ENCODE measurements around the gene CD84.
"Not testable (repeated sequence)": the region's sequence is repeated elsewhere in the genome, so short reads cannot be mapped to it uniquely, and the experiment has no call there.

The CD84 gene

DNA sequence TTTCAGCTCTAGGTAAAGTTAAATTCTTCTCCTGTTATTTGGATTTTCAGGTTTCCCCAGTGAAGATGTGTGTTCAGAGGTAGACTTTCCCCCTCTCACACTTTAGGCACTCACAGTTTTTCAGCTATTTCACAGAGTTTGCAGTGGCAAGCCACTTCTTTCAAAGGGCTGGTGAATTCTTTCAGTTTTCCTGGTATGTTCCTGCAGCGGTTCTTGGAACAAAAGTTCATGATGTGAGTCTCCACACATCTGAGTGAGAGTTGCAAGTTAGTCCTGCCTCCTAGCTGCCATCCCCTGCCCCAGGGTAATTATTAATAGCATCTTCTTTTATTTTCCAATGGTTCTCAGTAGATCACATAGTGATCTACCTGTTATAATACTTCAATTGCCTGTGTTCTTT, 27.3 kb upstream of the CD84 start:
- Histone ChIP-seq H3K4me1 (ENCODE audit: insufficient read depth, low read length) (peaks cover 10% of the 10 kb centered on the region), H3K4me3 (ENCODE audit: low read length) (no peak overlapping the region), H3K36me3 (ENCODE audit: insufficient read depth, low read length) (no peaks in the 10 kb centered on the region), H2AFZ (ENCODE audit: low read depth, low read length) (no peak overlapping the region), H3K9me3 (ENCODE audit: low read length) (no peaks in the 10 kb centered on the region), H3K27me3 (ENCODE audit: insufficient read depth, low read length) (peaks cover 3% of the 10 kb centered on the region)

DNA sequence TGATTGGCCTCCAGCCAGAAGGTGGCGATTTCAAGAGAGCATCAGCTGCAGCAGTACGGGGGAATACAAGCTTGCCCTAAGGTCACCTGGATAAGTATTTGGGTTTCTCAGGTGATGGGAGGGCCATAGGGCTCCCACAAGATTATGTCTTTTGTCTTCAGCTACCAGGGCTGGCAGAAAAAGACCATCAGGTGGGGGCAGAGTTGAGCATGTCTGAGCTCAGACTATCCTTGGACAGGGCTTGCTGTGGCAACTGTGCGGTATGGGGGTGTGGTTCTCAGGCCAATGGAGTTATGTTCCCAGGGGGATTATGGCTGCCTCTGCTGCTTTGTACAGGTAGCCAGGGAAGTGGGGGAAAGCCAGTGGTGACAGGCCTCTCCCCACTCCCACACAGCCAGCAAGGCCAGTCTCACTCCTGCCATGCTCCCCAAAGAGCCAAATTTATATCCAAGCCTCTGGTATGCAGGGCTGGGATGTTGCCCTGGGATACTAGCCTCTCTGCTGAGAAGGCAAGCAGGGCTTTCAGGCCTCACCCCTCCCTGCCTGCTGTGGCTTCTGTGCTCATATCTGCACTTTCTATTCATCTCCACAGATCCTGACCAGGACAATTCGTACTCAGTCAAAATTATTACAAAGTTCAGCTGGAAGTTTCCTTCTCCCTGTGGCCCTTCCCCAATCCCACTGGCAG, 26.6 kb upstream of the CD84 start:
- Histone ChIP-seq H3K27me3 (ENCODE audit: insufficient read depth, low read length) (peaks cover 3% of the 10 kb centered on the region), H2AFZ (ENCODE audit: low read depth, low read length) (no peak overlapping the region), H3K4me3 (ENCODE audit: low read length) (no peak overlapping the region), H3K9me3 (ENCODE audit: low read length) (no peaks in the 10 kb centered on the region), H3K36me3 (ENCODE audit: insufficient read depth, low read length) (no peaks in the 10 kb centered on the region), H3K4me1 (ENCODE audit: insufficient read depth, low read length) (peaks cover 10% of the 10 kb centered on the region)

DNA sequence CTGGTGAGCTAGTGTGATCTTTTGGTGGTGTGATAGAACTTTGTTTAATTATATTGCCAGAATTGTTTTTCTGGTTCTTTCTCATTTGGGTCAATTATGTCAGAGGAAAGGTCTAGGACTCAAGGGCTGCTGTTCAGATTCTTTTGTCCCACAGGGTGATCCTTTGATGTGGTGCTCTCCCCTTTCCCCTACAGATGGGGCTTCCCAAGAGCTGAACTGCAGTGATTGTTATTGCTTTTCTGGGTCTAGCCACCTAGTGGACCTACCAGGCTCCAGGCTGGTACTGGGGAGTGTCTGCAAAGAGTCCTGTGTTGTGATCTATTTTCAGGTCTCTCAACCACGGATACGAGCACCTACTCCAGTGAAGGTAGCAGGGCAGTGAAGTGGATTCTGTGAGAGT, 25.9 kb upstream of the CD84 start:
- H3K36me3 ChIP-seq (ENCODE audit: insufficient read depth, low read length): no peaks in the 10 kb centered on the region
- H3K9me3 ChIP-seq (ENCODE audit: low read length): no peaks in the 10 kb centered on the region
- peaks cover 10% of the 10 kb centered on the region for H3K4me1 ChIP-seq (ENCODE audit: insufficient read depth, low read length)
- no peak overlapping the region for H2AFZ ChIP-seq (ENCODE audit: low read depth, low read length)
- no peak overlapping the region for H3K4me3 ChIP-seq (ENCODE audit: low read length)
- H3K27me3 ChIP-seq (ENCODE audit: insufficient read depth, low read length): no peaks in the 10 kb centered on the region

DNA sequence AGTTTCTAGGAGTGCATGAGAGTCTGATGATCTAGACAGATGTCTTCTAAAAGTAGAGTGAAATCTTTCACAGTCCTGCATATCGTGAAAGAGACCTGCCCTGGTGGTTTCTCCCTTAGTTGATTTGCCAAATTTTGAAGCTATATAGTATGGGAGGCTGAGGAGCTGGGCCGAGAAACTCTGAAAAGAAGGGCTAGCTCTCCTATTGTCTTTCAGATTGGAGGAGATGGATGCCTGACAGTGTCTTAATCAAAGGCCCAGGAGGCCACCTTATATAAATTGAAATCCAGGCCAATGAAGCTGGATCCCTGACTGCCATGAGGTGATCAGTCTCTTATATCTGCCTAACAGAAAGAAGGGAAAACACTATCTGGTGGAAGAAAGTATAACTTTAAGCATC, 18.4 kb upstream of the CD84 start:
- H3K4me3 ChIP-seq (ENCODE audit: low read length): no peak overlapping the region
- H3K27me3 ChIP-seq (ENCODE audit: insufficient read depth, low read length): no peaks in the 10 kb centered on the region
- H3K9me3 ChIP-seq (ENCODE audit: low read length): no peaks in the 10 kb centered on the region
- H3K36me3 ChIP-seq (ENCODE audit: insufficient read depth, low read length): no peaks in the 10 kb centered on the region
- no peaks in the 10 kb centered on the region for H3K4me1 ChIP-seq (ENCODE audit: insufficient read depth, low read length)
- no peak overlapping the region for H2AFZ ChIP-seq (ENCODE audit: low read depth, low read length)

DNA sequence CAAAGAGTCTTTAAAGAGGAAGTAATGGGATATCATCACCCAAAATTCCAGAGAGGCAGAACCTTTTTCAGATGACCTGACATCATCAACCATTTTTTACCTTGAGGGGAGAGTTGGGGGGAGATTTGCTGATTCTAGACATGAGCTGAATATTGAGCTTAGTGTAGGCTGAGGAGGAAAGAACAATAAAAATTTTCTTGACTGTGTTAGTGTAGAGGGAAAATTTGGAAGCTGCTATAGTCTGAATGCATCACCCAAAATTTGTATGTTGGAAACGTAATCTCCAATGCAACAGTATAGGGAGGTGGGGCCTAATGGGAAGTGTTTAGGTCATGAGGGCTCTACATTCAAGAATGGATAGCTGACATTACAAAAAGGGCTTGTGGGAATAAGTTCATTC, 17.8 kb upstream of the CD84 start:
- no peaks in the 10 kb centered on the region for H3K9me3 ChIP-seq (ENCODE audit: low read length)
- no peaks in the 10 kb centered on the region for H3K27me3 ChIP-seq (ENCODE audit: insufficient read depth, low read length)
- no peaks in the 10 kb centered on the region for H3K4me1 ChIP-seq (ENCODE audit: insufficient read depth, low read length)
- no peaks in the 10 kb centered on the region for H3K36me3 ChIP-seq (ENCODE audit: insufficient read depth, low read length)
- no peak overlapping the region for H3K4me3 ChIP-seq (ENCODE audit: low read length)
- no peak overlapping the region for H2AFZ ChIP-seq (ENCODE audit: low read depth, low read length)

DNA sequence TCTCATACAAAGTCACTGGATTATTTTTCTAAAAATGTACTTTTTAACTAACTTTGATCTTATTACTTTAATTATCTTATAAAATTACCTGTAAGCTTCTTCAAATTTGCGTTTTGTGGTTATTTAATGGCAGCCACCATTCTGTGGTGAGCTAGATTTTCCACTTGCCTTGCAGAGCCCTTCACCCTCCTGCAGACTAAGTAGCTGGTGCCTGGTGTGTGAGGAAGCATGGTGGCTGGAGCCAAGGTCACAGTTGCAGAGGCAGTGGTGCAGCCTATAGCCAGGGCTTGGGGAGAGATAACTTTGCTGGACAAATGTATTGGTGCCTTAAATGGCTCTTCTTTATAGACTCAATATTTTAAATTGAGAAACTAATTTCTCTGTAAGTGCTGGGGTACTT, 11.2 kb upstream of the CD84 start:
- Histone ChIP-seq H2AFZ (ENCODE audit: low read depth, low read length) (no peak overlapping the region), H3K4me3 (ENCODE audit: low read length) (no peak overlapping the region), H3K9me3 (ENCODE audit: low read length) (no peaks in the 10 kb centered on the region), H3K36me3 (ENCODE audit: insufficient read depth, low read length) (no peaks in the 10 kb centered on the region), H3K4me1 (ENCODE audit: insufficient read depth, low read length) (no peaks in the 10 kb centered on the region), H3K27me3 (ENCODE audit: insufficient read depth, low read length) (no peaks in the 10 kb centered on the region)

DNA sequence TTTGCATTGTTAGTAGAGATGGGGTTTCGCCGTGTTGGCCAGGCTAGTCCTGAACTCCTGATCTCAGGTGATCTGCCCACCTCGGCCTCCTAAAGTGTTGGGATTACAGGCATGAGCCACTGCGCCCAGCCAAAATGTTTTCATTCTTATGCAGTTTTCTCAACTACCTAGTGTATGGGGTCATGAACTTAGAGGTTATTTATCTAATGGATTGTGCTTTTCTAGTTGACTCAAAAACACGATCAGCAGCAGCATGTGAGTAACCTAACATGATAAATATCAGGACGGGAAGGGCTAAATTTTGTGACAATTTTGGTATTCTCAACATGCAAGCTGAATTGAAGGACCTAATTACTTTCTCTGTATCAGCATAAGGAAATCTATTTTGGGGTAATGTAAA, 9.2 kb upstream of the CD84 start:
- Histone ChIP-seq H3K9me3 (ENCODE audit: low read length) (no peaks in the 10 kb centered on the region), H2AFZ (ENCODE audit: low read depth, low read length) (no peak overlapping the region), H3K4me3 (ENCODE audit: low read length) (no peak overlapping the region), H3K36me3 (ENCODE audit: insufficient read depth, low read length) (no peaks in the 10 kb centered on the region), H3K4me1 (ENCODE audit: insufficient read depth, low read length) (no peaks in the 10 kb centered on the region), H3K27me3 (ENCODE audit: insufficient read depth, low read length) (no peaks in the 10 kb centered on the region)

DNA sequence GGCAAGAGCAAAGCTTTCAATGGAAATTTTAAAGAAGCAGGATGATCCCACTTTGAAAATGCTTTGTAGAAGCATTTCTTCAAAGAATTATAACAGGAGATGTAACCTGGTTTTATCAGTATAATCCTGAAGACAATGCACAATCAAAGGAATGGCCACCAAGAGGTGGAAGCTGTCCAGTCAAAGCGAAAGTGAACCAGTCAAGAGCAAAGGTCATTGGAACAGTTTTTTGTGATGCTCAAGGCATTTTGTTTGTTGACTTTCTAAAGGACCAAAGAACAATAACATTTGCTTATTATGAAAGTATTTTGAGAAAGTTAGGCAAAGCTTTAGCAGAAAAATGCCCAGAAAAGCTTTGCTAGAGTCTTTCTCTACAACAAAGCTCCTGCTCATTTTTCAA, 5.5 kb upstream of the CD84 start:
- no peaks in the 10 kb centered on the region for H3K36me3 ChIP-seq (ENCODE audit: insufficient read depth, low read length)
- no peaks in the 10 kb centered on the region for H3K4me1 ChIP-seq (ENCODE audit: insufficient read depth, low read length)
- no peak overlapping the region for H2AFZ ChIP-seq (ENCODE audit: low read depth, low read length)
- no peak overlapping the region for H3K4me3 ChIP-seq (ENCODE audit: low read length)
- no peaks in the 10 kb centered on the region for H3K9me3 ChIP-seq (ENCODE audit: low read length)
- H3K27me3 ChIP-seq (ENCODE audit: insufficient read depth, low read length): no peaks in the 10 kb centered on the region

DNA sequence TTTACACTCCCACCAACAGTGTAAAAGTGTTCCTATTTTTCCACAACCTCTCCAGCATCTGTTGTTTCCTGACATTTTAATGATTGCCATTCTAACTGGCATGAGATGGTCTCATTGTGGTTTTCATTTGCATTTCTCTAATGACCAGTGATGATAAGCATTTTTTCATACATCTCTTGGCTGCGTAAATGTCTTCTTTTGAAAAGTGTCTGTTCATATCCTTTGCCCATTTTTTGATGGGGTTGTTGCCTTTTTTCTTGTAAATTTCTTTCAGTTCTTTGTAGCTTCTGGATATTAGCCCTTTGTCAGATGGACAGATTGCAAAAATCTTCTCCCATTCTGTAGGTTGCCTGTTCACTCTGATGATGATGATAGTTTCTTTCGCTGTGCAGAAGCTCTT, 3.7 kb upstream of the CD84 start:
- H3K27me3 ChIP-seq (ENCODE audit: insufficient read depth, low read length); H3K4me1 ChIP-seq (ENCODE audit: insufficient read depth, low read length); H3K4me3 ChIP-seq (ENCODE audit: low read length); H3K36me3 ChIP-seq (ENCODE audit: insufficient read depth, low read length); H3K9me3 ChIP-seq (ENCODE audit: low read length); H2AFZ ChIP-seq (ENCODE audit: low read depth, low read length): not testable (repeated sequence)

DNA sequence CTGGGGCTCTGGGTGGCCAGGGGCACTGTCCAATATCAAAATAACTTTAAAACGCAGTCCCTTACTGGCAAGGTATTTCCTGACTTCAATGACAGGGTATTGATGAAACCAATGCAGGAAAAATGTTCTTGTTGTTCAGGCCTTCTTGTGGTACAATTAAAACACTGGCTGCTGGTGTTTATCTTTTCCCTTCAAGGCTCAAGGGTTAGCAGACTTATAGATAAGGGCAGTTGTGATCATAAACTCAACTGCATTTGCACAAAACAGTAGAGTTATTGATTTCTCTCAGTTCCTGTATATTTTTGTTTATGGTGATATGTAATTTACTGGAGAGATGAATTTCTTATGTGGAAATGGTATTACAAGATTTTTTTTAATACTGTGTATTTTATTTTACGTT, 2.7 kb upstream of the CD84 start:
- Histone ChIP-seq H3K36me3 (ENCODE audit: insufficient read depth, low read length) (no peaks in the 10 kb centered on the region), H3K27me3 (ENCODE audit: insufficient read depth, low read length) (peaks cover 2% of the 10 kb centered on the region), H3K9me3 (ENCODE audit: low read length) (no peaks in the 10 kb centered on the region), H3K4me3 (ENCODE audit: low read length) (no peak overlapping the region), H3K4me1 (ENCODE audit: insufficient read depth, low read length) (no peaks in the 10 kb centered on the region), H2AFZ (ENCODE audit: low read depth, low read length) (no peak overlapping the region)

DNA sequence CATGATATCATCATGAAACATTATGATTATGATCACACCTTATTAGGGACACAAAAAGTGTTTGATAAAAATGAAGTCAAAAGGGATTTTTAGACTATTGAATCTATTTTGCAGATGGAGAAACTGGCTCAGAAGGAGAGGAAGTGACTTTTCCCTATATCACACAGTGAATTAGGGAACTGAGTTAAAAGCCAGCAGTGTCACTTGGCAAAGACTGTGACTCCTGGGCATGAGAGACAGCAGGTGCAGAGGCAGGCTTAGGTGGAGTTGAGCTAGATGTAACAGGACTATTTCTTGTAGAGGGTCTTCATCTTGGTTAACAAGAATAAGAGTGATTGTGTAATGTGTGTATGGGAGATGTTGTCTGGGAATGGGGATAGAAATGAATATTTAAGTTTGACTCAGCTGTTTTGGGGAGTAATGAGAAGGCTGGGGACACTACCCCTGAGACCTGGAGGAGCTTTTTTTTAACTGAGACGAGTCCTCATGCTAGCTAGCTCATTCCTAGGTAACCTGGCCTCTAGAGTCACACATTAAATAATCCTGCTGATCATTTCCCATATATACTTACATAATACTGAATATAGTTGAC, 1.0 kb upstream of the CD84 start:
- Histone ChIP-seq H3K27me3 (ENCODE audit: insufficient read depth, low read length) (peaks cover 2% of the 10 kb centered on the region), H2AFZ (ENCODE audit: low read depth, low read length) (no peak overlapping the region), H3K36me3 (ENCODE audit: insufficient read depth, low read length) (no peaks in the 10 kb centered on the region), H3K4me3 (ENCODE audit: low read length) (no peak overlapping the region), H3K9me3 (ENCODE audit: low read length) (no peaks in the 10 kb centered on the region), H3K4me1 (ENCODE audit: insufficient read depth, low read length) (no peaks in the 10 kb centered on the region)

DNA sequence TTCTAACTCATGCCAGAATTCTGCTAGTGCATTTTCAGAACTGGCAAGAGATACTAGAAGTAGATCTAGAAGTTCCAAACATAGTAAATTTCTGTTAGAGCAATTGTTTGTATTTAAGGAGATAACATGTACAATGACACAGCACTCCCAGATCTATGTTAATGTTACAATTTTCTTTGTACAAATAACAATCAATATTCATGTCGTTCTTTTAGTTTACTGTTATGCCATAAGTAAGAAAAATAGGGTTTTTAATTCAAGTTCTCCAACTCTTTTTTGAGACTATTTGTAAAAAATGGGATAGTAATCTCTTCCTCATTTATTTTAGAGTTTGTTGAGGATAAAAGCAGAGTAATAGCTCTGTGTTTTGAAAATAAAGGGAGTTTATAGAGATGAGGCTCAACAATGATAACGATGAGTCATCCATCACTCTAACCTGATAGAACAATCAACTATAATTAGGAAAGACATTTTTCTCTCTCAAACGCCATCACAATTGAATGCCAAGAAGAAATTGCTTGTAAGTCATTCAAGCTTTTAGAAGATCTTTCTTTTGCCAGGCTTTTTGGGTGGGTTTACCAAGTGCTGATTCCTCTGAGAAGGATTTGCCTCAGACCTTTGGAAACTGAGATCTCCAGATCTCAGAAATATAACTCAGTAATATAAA, 638 bp downstream of the CD84 start:
- Histone ChIP-seq H3K9me3 (ENCODE audit: low read length) (no peaks in the 10 kb centered on the region), H3K4me3 (ENCODE audit: low read length) (no peak overlapping the region), H3K27me3 (ENCODE audit: insufficient read depth, low read length) (peaks cover 2% of the 10 kb centered on the region), H2AFZ (ENCODE audit: low read depth, low read length) (no peak overlapping the region), H3K36me3 (ENCODE audit: insufficient read depth, low read length) (no peaks in the 10 kb centered on the region), H3K4me1 (ENCODE audit: insufficient read depth, low read length) (no peaks in the 10 kb centered on the region)

DNA sequence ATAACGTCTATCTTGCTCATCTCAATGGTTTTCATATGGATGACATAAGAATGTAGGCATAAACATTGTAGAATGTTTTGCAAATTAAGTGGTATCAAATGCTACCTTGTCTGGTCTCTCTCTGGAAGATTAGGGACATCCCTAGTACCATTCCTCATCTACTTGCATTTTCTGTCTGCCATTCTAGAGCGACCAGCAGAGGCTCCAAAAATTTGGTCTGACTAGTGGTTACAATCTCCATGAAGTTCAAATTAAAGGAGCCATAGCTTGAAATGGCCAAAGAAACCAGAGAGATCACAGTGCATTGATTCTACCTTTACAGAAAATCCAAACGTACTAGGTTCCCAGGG, 1.1 kb downstream of the CD84 start:
- H3K4me3 ChIP-seq (ENCODE audit: low read length): no peak overlapping the region

DNA sequence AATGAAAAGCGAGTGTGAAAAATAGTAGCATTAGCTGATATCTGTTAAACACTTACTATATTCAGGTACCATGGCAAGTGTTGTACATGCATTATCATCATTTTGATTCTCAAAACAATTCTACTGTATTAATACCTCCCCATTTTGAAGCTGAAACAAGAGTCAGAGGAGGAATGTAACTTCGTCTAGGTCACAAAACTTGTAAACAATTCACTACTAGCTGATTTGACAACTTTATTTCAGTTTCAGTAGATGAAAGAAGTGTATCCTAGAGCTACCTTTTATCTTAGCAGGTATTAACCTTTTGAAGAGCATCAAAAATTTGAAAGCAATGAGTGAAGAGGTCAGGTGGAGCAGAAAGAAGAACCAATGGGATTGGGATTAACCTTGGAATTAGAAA, 1.6 kb downstream of the CD84 start:
- H3K36me3 ChIP-seq (ENCODE audit: insufficient read depth, low read length): no peaks in the 10 kb centered on the region
- no peaks in the 10 kb centered on the region for H3K4me1 ChIP-seq (ENCODE audit: insufficient read depth, low read length)
- no peak overlapping the region for H2AFZ ChIP-seq (ENCODE audit: low read depth, low read length)
- H3K4me3 ChIP-seq (ENCODE audit: low read length): no peak overlapping the region
- peaks cover 2% of the 10 kb centered on the region for H3K27me3 ChIP-seq (ENCODE audit: insufficient read depth, low read length)
- no peaks in the 10 kb centered on the region for H3K9me3 ChIP-seq (ENCODE audit: low read length)

More for the DNA sequence above, 1.1 kb downstream of the CD84 start:
- no peaks in the 10 kb centered on the region for H3K4me1 ChIP-seq (ENCODE audit: insufficient read depth, low read length)
- no peaks in the 10 kb centered on the region for H3K9me3 ChIP-seq (ENCODE audit: low read length)
- no peaks in the 10 kb centered on the region for H3K36me3 ChIP-seq (ENCODE audit: insufficient read depth, low read length)
- peaks cover 2% of the 10 kb centered on the region for H3K27me3 ChIP-seq (ENCODE audit: insufficient read depth, low read length)
- no peak overlapping the region for H2AFZ ChIP-seq (ENCODE audit: low read depth, low read length)
